Measurements from ENCODE around the gene PPP1R36.
"Not testable (repeated sequence)": the region's sequence is repeated elsewhere in the genome, so short reads cannot be mapped to it uniquely, and the experiment has no call there.

The PPP1R36 gene

GRCh38 chr14:64611358-64612020, 61.7 kb downstream of the PPP1R36 start:
- in situ Hi-C loops (cut with MboI; ENCODE audit: low sequenced_read_pairs): no loop called here

- in situ Hi-C loops (cut with MboI; ENCODE audit: low sequenced_read_pairs): no loop called here
Observed at GRCh38 chr14:64612021-64612380, 62.2 kb downstream of the PPP1R36 start.

DNA sequence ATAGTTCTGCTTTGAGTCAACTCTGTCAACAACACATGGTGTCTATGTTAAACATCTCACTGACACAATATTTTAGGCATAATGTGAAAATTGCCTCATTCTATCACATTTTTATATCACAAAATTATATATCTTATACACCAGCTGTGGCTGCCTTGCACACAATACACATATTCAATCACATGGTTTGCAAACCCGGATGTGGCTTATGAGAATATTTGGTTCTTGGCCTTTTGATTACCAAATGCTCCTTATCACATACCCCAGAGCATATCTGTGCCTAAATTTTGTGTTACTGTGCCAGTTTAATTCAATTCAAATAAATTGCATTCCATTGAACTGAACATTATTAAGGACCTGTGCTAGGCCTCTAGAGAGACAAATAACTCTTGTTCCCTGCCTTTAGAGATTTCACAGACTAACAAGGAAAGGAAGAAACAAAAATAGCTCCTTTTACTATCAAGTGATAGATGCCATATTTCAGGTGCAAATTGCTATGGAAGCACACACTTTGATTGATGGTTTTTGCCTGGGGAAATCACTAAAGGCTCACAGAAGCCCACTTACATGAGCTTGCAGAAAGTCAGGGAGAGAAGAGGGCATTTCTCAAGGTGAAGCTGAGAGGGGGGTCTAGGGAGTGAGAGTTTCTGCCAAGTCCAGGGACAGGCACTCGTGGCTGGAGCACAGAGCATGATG, 63.4 kb downstream of the PPP1R36 start:
- in situ Hi-C loops (cut with MboI; ENCODE audit: low sequenced_read_pairs): no loop called here

- in situ Hi-C loops (cut with MboI; ENCODE audit: low sequenced_read_pairs): no loop called here
Observed at GRCh38 chr14:64614166-64614565, 64.4 kb downstream of the PPP1R36 start.

GRCh38 chr14:64614805-64615391, 65.1 kb downstream of the PPP1R36 start:
- in situ Hi-C loops (cut with MboI; ENCODE audit: low sequenced_read_pairs): no loop called here

DNA sequence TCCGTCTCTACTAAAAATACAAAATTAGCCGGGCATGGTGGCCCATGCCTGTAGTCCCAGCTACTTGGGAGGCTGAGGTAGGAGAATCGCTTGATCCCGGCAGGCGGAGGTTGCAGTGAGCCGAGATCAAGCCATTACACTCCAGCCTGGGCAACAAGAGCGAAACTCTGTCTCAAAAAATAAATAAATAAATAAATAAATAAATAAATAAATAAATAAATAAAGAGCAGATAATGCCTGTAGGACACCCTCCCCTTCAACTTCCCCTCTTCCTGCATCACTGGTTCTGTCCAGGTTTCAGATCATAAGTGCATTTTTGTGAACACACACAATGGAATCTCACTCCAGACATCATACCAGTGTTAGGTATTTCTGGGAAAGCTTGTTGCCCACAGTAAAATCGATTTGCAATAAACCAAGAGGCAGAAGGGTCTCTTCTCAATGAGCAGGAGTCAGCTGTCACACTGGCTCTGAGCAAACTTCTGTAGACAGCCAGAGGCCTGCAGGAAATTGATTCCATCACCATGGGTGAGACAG, 68.2 kb downstream of the PPP1R36 start:
- in situ Hi-C loops (cut with MboI; ENCODE audit: low sequenced_read_pairs): not testable (repeated sequence)

DNA sequence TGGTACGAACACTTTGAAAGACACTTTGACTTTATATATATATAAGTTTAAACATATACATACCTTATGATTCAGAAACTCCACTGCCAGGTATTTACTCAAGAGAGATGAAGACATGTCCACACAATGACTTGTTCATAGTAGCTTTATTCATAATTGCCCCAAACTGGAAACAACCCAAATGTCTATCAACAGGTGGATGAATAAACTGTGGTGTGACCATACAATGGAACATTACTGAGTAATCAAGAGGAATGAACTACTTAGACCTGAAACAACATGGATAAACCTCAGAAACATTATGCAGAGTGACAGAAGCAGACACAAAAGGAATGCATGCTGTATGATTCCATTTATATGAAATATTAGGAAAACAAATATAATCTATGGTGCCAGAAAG, 71.1 kb downstream of the PPP1R36 start:
- in situ Hi-C loops (cut with MboI; ENCODE audit: low sequenced_read_pairs): no loop called here

DNA sequence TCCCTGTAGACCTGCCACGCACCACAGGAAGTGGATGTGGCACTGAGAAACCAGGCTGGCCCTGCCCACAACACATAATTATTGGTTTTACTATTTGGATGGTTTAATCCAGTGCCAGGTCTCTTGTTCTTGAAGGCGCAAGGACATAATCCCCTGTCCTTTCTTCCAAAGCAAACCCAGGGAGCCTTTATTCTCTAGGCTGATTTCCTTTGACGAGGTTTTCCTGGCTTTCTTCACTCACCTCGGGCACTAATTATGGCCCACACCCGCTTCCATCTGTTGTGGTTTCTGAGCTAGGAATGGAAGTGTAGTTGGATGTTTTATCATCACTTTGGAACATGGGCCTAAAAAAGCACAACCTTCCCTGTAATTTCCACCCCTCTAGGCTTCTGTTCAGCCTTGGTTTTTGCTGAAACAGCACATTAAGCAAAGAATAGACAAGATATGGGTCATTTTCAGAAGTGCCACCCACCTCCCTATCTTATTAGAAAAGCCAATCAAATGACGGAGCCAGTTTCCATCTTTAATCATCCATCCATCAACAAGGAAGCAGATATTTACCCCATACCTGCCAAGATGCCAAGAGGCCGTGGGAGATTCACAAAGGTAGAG, 73.9 kb downstream of the PPP1R36 start:
- in situ Hi-C loops (cut with MboI; ENCODE audit: low sequenced_read_pairs): no loop called here

- in situ Hi-C loops (cut with MboI; ENCODE audit: low sequenced_read_pairs): no loop called here
Observed at GRCh38 chr14:64625386-64626232, 75.8 kb downstream of the PPP1R36 start.

DNA sequence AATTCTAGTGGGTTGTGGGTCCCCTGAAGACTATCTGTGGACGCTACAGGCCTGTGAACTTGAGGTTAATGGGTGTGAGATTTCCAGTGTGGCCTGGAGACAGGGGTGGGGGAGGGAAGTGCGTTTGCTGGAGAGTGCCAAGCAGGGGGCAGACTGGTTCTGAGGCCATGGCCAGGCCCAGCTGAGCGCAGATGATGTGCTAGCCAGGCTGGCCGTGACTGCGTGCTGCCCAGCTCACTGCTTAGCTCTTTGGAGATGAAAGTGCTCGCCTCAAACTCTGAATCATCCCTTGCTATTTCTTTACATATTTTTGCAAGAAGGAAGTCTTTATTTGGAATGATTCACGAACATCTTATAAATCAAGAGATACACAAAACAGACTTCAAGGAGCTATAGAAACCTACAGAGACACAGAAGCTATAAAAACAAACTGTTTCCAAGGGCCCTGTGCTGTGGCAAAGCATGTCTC, 79.2 kb downstream of the PPP1R36 start:
- in situ Hi-C loops (cut with MboI; ENCODE audit: low sequenced_read_pairs): no loop called here

DNA sequence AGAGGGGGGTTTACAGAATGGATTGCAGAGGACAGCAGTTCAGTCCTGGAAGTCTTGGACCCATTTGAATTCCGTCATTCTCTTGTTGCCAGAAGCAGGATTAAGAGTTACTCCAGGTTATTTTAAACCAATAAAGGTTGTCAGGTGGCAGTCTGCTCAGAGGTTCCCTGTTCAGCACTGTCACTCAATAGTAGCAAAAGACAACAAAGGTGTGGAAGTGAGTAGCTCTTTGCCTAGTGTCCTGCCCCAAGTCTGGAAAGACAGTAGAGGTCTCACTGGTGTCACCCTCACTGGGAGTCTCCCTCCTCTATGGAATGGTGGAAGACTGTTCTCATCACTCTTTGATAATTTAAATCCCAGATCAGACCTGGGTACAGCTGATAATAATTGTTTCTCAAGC, 81.0 kb downstream of the PPP1R36 start:
- in situ Hi-C loops (cut with MboI; ENCODE audit: low sequenced_read_pairs): no loop called here

DNA sequence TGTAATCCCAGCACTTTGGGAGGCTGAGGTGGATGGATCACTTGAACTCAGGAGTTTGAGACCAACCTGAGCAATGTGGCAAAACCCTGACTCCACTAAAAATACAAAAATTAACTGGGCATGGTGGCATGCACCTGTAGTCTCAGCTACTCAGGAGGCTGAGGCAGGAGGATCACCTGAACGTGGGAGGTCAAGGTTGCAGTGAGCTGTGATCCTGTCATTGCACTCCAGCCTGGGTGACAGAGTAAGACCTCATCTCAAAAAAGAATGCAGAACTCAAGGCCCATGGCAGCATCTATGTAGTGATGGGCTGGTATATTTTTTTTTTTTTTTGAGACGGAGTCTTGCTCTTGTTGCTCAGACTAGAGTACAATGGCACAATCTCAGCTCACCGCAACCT, 81.5 kb downstream of the PPP1R36 start:
- in situ Hi-C loops (cut with MboI; ENCODE audit: low sequenced_read_pairs): not testable (repeated sequence)

GRCh38 chr14:64632056-64632455, 82.3 kb downstream of the PPP1R36 start:
- in situ Hi-C loops (cut with MboI; ENCODE audit: low sequenced_read_pairs): no loop called here

DNA sequence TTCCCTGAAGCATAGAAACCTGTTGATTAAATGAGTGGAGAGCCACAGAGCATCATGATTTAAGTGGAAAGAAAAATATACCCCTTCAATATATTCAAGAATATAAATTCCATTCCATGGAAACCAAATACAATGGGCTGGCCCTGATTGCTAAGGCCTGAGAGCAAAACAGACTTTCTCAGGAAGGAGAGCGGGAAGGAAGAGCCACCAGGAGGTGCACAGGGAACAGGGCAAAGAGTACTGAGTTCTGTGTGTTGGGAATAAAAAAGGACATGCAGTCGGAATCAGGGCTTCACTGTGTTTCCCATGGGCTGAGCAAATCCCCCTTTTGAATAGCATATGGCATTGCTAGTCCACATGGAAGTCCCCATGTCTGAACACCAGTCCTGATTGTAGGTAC, 84.8 kb downstream of the PPP1R36 start:
- in situ Hi-C loops (cut with MboI; ENCODE audit: low sequenced_read_pairs): no loop called here

- in situ Hi-C loops (cut with MboI; ENCODE audit: low sequenced_read_pairs): no loop called here
Observed at GRCh38 chr14:64636208-64636979, 86.6 kb downstream of the PPP1R36 start.

- in situ Hi-C loops (cut with MboI; ENCODE audit: low sequenced_read_pairs): no loop called here
Observed at GRCh38 chr14:64636980-64637429, 87.2 kb downstream of the PPP1R36 start.

DNA sequence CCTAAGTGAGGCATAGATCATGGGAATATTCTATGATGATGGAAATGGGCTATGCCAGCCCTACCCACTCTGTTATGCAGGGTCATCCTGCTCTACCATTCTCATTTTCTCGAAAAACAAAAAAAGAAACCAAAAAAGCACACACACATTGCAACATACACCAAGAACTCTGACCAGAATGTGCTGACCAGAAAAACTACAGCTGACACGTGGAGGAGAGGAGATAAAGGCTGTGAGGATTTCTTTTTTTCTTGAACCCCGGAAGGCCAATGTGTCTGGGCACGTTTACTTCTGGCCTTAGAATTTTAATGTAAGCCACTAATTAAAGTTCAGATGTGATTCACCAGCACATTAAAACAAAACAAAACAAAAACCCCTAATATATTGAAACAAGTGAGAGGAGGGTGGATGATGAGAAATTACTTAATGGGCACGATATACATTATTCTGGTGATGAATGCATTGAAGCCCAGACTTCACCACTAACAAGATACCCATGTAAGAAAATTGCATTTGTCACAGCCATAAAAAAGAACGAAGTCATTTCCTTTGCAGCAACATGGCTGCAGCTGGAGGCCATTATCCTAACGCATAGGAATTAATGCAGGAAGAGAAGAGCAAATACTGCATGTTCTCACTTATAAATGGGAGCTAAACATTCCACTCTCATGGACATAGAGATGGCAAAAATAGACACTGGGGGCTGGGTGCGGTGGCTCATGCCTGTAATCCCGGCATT, 88.1 kb downstream of the PPP1R36 start:
- in situ Hi-C loops (cut with MboI; ENCODE audit: low sequenced_read_pairs): no loop called here

GRCh38 chr14:64638625-64639024, 88.9 kb downstream of the PPP1R36 start:
- in situ Hi-C loops (cut with MboI; ENCODE audit: low sequenced_read_pairs): no loop called here
